HG03103 (cell line): ENCODE data around the gene BATF2.
"Not testable (repeated sequence)": the region's sequence is repeated elsewhere in the genome, so short reads cannot be mapped to it uniquely, and the experiment has no call there.

Experiments used
- ATAC-seq: cut with Tn5 transposase; IDR thresholded peaks from one replicate; pipeline ENCODE4 v1.9.1; 2021; ENCODE audit warnings: low read depth; ENCODE audit not compliant: unreplicated experiment

The BATF2 gene, protein sequence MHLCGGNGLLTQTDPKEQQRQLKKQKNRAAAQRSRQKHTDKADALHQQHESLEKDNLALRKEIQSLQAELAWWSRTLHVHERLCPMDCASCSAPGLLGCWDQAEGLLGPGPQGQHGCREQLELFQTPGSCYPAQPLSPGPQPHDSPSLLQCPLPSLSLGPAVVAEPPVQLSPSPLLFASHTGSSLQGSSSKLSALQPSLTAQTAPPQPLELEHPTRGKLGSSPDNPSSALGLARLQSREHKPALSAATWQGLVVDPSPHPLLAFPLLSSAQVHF

DNA sequence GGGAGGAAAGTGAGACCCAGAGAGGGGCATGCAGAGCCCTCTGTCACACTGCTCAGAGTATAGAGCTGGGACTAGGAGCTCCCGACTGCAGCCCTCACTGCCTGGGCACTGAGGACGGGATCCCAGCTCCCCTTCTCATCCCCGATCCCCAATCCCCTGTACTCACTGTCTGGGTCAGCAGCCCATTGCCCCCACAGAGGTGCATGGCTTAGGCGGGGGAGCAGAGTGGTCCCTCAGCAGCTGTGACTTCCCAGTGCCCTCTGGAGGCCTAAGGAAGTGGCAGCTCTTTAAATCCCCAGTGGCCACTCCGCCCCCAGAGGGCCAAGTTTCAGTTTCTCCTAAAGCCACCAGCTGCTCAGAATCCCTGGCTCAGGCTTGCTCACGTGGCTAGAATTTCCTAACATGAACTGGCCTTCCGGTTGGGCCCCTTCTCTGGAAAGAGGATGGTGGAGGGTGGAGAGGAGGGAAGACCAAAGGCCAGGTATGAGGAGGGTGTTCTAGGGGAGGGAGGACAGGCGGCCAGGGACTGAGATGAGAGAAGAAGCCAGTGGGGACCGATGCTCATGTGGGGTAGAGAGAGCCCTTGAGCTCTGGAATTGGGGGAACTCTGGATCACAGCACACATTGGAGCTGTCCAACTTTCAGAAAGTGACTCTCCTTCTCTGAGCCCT, at the start of gene BATF2:
BATF2 (minus strand) TSS at position 262 of the 671 bp plus-strand sequence; CDS start at position 205, 57 bp downstream.
- ATAC-seq = no peak

DNA sequence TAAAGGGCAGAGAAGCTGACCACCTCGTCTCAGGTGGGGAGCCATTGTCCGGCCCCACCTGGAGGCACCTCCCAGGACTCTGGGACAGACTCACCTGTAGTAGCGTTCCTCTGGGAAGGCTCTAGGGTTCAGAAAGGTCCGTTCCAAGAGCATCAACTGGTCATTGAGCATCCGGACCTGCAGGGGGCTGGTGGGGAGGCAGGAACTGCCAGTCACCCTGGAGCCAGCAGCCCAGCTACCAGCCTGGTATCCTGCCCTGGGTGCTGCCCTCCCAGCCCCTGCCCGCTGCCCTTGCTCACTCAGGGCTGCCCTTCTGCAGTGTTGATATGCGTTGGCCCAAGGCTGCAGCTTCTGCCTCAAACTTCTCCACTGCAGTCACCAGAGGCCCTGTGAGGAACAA, 49.0 kb upstream of the BATF2 start:
- no peak for ATAC-seq

DNA sequence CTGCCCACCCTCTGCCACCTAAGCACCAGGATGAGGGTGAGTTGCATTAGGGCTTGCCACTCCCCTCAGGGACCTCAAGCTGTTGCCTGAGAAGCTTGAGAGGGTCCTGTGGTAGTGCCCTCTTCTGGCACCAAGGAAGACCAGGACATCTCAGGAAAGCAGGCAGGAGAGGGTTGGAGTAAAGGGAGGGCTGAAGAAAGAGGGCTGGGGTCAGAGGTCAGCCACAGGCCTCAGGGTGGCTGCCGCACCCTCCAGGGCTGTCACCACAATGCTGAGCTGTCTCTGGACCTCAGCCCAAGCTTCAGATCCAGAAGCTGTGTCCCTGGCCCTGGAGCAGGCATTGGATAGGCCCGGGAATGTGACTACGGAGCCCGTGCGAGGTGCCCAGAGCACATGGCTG, 48.3 kb upstream of the BATF2 start:
- no peak for ATAC-seq

DNA sequence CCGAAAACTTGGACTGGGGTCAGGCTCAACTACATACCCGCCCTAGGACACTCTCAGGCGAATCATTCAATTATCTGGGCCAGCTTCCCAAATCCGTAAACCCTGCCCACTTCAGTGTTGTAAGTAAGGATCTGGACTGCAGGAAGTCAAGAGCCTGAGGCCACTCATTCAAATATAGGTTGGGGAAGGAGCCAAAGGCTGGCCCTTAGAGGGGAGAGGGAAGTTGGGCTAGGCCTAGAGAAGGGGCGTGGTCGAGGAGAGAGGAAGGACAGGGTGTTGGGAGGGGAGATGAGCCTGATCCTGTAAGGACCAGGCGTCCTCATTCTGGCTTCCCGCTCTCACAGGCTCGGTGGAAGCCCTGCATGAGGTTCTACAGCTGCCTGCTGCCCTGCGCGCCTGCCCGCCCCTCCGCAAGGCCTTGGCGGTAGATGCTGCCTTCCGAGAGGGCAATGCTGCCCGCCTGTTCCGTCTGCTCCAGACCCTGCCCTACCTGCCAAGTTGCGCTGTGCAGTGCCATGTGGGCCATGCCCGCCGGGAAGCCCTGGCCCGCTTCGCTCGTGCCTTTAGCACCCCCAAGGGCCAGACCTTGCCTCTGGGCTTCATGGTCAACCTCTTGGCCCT, 47.2 kb upstream of the BATF2 start:
- ATAC-seq = no peak

DNA sequence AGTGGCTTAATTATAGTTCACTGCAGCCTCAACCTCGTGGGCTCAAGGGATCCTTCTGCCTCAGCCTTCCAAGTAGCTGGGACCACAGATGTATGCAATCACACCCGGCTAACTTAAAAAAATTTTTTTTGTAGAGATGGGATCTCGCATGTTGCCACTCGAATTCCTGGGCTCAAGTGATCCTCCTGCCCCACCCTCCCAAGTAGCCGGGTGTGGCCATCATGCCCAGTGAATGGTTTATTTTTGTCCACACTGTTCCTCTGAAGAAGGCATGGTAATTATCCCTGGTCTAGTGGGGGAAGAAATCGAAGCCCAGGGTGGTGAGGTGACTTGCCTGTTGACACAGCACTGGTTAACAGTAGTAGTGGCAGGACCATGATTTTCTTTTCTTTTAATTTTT, 46.1 kb upstream of the BATF2 start:
- ATAC-seq = no peak

DNA sequence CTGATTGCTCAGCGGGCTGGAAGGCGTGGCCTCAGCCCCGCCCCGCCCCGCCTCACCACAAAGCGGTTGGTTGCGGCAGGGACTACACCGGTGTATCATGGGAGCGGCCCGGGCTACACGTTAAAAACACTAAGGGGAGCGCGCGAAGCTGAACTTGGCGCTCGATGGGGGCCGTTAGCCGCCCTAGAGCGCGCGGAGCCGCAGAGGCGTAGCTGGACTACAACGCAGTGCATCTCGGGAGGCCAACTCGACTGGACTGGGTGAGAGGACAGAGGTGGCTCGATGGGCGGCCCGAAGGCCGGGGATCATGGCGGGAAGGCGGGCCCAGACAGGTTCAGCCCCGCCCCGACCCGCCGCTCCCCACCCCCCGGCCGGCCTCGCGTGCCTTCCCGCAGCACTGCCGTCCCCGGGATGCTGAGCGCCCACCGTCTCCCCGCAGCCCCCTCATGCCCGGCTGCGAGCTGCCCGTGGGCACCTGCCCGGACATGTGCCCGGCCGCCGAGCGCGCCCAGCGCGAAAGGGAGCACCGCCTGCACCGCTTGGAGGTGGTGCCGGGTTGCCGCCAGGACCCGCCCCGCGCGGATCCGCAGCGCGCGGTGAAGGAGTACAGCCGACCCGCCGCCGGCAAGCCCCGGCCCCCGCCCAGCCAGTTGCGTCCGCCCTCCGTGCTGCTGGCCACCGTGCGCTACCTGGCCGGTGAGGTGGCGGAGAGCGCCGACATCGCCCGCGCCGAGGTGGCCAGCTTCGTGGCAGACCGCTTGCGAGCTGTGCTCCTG, 44.3 kb upstream of the BATF2 start, which contains the start of gene SAC3D1:
SAC3D1 (plus strand) TSS at position 364 of the 776 bp plus-strand sequence; CDS start at position 447, 83 bp downstream.
- ATAC-seq = peak; percentile 83

DNA sequence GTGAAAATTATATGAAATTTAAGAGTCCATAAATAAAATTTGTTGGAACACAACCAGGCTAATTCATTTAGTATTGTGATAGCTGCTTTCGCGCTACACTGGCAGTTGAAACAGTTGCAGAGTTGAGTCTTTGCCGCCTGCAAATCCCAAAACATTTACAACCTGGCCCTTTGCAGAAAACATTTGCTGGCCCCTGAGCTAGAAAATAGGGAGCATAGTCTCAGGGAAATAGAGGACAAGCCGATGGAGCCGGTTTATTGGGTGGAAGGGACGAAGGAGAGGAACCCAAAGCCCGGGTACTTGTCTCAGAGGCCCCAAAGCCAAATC, 43.7 kb upstream of the BATF2 start:
- ATAC-seq = no peak

DNA sequence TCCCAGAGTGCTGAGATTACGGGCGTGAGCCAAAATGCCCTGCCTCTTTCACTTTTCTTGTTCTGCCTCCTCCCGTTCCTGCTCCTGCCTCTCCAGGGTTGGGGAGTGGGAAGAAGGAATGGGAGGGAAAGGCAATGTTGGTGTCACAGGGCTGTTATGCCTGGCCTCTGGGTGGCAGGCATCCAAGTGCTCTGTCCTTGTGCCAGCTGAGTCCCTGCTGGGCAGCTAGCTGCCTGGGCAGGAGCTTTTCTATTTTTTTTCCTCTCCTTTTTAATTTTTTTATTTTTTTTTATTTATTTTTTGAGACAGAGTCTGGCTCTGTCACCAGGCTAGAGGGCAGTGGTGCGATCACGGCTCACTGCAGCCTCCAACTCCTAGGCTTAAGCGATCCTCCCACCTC, 40.2 kb upstream of the BATF2 start:
- no peak for ATAC-seq

DNA sequence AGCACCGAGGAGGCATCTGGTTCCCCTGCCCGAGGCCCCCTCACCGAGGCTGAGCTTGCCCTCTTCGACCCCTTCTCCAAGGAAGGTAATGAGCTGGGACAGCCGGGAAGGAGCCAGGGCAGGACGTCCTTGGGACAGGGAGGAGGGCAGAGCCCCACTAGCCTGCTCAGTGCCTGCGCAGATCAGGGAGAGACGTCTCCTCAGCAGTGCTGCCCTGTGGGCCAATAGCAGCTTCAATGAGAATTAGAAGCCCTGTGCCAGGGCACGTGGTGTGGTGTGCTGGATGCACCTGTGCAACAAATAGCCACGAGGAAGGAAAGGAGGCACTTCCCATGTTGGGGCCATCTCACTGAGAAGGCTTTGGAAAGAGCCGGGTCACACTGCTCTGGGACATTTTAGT, 38.8 kb upstream of the BATF2 start:
- no peak for ATAC-seq

DNA sequence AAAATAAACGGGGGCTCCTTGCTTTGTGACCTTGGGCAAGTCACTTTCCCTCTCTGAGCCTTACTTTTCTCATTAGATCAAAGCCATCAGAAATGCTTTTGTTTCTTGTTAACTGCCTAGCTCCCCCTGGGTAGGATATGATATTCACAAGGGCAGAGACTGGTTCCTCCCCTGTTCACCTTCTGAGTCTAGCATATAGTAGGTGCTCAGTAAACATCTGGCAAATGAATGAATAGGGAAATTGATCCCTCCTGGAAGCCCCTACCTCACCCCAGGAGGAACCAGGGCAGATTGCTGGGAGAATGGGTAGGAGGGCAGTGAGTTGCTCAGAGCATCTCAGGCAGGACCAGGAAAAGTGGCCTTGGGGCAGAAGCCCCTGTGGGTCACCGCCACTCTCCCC, 37.7 kb upstream of the BATF2 start:
- ATAC-seq = no peak

DNA sequence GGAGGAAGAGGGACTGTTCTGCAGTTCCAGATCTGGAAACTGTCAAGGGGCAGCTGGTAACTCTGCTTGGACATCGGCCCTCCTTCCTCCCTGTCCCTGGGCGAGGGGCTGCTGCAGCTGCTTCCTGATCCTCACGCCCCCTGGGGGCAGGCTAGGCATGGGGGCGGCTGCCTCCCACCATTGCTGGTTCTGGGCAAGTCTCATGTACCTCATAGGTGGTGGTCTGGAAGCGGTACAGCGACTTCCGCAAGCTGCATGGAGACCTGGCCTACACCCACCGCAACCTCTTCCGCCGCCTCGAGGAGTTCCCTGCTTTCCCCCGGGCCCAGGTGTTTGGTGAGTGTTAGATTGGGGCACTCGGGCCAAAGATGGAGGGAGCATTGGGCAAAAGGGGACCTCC, 35.4 kb upstream of the BATF2 start:
- no peak for ATAC-seq

DNA sequence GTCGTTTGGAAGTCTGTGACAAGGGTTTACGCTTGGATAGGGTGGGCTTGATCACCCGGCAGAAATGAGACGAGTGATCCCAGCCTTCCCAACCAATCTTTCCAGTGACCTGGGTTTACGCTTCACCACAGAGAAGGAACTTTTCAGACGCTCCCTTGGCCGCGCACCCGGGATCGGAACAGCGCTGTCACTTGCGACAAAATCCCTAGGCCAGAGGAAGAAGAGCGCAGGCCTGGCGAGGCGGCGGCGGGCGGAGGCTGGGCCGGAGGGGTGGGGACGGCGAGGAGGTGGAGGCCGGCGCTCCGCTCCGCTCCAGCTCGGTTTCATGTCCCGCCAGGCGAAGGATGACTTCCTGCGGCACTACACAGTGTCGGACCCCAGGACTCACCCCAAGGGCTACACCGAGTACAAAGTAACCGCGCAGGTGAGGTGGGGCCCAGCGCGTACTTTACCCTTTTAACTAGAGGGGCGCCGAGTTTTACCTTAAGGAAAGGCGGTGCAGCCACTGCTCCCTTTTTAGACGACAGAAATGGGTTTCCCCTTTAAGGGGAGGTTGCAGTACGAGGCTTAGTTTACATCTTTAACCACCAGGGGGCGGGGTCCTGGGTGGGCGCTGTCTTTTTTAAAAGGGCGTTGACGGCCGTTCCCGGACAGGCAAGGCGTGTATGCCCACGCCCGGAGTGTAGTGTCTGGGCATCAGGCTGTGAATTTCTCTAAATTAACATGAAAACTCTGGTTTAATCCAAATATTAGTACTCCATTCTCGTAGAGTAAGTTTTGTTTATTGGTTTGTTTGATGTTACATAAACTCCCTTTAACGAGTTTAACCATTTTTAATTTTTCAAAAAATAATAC, 30.7 kb upstream of the BATF2 start, which contains the start of gene SNX15:
SNX15 (plus strand) TSS at position 227 of the 855 bp plus-strand sequence; CDS start at position 326, 99 bp downstream.
- ATAC-seq = peak; percentile 81

DNA sequence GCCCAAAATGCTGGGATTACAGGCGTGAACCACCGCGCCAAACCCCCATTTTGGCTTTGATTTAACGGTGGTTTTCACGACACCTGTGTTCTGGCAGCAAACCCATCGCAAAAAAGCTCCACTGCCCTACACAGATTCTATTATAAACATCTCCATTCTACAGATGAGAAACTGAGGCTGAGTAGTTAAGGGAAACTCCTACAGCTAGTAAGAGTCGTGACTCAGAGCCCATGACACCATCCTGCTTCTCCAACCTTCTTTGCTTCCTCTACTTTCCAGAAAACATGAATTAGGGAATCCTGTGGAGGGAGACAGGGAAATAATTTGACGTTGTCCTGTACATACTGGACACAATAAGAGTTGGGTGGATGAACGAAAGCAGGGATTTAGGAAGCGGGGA, 30.0 kb upstream of the BATF2 start:
- no peak for ATAC-seq

DNA sequence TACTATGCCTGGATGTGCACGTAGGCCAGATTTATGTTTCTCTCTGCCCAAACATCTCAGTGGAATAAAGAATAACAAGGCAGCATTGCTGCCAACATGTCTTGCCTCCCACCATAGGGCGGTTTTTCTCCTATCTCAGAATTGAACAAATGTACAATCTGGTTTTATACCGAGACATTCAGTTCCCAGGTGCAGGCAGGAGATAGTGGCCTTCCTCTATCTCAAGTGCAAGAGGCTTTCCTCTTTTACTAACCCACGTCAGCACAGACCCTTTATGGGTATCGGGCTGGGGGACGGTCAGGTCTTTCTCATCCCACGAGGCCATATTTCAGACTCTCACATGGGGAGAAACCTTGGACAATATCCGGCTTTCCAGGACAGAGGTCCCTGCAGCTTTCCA, 26.7 kb upstream of the BATF2 start:
- ATAC-seq = not testable (repeated sequence)

DNA sequence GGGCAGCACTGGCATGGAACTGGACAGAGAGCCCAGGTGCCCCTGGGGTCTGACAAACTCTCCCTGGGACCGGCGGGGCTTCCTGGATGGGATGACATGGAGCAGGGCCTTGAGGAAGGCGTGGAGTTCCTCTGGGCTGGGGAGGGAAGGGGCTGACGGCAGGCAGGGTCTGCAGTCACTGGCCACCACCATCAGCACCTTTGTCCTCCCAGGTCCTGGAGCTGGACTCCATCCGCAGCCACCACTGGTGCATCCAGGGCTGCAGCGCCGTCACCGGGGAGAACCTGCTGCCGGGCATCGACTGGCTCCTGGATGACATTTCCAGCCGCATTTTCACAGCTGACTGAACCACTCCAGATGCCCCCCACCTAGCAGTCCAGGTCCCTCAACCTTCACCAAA, 24.7 kb upstream of the BATF2 start:
- ATAC-seq = no peak

DNA sequence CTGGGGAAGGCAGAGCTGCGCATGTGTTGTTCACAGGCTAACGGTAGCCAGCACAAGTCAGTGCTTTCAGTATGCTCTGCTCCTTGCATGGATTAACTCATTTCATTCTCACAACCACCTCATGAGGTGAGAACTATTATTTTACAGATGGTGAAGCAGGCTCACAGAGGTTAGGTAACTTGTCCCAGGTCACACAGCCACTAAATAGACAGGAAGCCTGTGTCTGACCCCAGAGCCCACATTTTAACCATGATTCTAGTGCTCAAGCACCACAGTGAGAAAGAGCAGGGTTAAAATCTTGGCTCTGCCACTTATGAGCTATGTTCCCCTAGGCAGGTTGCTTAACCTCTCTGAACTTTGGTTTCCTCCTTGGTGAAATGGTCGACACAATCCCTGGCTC, 24.2 kb upstream of the BATF2 start:
- ATAC-seq = no peak

DNA sequence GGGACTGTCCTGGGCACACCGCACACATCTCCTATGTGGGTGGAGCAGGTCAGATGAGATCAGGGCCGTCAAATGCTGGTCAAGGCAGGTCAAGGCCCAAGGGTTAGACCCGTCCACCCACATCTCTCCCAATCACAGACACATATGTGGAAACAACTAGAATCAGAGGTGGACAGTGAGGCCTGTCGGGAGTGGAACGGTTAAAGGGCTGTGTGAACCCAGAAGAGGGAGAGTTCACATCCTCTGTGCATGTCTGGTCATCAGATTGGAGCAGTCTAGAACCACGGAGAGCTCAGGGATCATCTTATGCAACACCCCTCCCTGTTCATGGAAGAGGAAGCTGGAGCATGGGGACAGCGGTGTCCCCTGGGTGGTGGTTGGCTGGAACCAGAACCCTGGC, 23.1 kb upstream of the BATF2 start:
- no peak for ATAC-seq

DNA sequence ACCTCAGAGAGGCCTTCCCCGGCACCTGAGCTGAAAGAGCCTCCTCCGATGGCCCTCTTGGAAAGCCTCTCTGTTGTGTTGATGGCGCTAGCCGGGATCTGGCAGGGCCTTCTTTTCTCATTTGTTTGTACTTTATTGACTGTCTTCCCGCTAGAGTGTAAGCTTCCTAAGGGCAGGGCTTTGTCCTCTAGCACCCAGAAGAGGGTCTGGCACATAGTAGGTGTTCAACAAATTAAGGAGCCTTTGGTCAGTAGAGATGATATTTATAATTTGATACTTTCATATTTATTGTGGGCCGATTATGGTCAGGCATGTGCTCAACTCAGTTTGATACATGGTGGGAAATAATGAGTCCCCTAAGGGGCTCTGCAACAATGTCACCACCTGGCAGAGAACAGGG, 21.2 kb upstream of the BATF2 start:
- no peak for ATAC-seq

DNA sequence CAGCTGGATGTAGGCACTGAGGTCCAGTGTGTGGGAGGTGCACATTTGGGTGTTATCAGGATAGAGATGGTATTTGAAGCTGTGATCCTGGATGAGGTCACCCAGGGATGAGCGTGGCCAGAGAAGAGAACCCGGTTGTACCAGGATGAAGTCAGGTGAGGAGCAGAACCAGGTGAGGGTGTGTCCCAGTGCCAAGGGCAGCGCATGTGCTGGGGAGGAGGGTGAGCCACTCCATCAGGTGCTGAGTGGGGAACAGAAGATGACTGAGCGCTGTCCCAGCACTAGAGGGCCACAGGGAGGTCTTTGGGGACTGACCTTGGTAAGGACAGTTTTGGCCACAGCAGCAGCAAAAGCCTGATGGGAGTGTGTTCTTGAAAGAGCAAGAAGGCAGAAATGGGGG, 19.9 kb upstream of the BATF2 start:
- no peak for ATAC-seq

DNA sequence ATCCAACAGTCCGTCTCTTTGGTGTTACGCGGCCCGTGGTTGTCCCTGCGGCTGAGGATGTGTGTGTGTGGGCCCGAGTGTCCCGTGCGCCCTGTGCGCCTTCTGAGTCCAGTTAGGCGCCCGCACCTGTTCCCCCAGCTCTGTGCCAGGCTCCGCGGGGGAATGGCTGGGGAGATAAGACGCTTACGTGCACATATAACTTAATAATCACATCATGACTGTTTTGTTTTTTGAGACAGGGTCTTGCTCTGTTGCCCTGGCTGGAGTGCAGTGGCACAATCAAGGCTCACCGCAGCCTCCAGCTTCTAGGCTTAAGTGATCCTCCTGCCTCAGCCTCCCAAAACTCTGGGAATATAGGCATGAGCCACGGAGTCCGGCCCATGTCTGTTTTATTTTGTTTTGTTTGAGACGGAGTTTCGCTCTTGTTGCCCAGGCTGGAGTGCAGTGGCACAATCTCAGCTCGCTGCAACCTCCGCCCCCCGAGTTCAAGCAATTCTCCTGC, 18.0 kb upstream of the BATF2 start:
- ATAC-seq = peak; percentile 8
